ENCODE measurements around the gene NR1I2. TPM values are rescaled to one million over a fixed set of nuclear protein-coding genes. Genes with fewer than 3 reads are reported as not detected.

NR1I2 gene
- total RNA-seq, 1 donor from 2014 or later, result 0.12 TPM

DNA sequence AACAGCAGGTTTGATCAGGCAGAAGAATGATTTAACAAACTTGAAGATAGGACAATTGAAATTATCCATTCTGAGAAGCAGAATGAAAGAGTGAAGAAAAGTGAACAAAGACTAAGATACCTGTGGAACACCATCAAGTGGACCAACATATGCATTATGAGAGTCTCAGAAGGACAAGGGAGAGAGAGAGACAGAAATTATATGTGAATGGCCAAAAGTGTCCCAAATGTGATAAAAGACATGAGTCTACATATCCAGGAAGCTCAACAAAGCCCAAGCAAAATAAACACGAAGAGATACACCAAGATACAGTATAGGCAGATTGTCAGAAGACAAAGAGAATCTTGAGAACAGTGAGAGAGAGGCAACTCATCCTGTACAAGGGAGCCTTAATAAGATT lies 5.6 kb upstream of the NR1I2 start:
- DNase-seq (no peak), ATAC-seq (no peak)
- intact Hi-C loops (cut with micrococcal nuclease), result no loop called here

DNA sequence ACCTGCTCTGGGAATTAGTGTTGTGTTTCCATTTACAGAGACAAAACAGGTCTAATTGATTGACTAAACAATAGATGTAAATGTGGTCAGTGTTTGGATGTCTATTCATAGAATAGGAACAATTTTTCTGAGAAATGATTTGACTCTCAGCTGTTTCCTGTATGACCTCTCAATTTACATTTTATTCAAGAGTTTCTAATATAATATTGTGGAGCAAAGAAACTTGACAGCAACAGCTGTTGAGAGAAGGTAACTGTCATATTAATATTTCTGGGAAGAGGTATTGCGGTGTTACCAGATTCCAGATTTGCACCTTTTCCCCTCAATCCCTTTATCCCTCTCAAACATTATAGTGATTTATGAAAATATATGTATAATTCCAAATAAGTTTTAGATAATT lies 3.7 kb upstream of the NR1I2 start:
- no peak for ATAC-seq
- intact Hi-C loops (cut with micrococcal nuclease), result no loop called here
- DNase-seq, result no peak

DNA sequence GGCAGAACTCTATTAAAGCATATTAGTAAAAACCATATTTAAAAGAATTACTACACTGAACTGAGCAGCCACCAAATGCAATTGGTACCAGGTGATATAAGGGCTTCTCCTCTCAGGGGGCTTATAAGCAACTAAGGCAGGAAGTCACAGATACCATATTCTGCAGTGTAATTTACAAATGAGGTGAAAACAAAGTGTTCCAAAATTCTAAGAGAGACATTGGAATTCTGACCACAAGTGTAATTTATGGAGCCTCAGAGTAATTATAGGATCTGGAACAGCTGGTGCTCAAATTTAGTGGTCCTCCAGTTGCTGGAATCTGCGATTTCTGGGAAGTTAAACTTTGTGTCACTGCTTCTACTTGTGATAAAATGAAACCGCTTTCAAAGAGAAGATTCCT lies 3.1 kb upstream of the NR1I2 start:
- DNase-seq, result no peak
- intact Hi-C loops (cut with micrococcal nuclease), result no loop called here
- no peak for ATAC-seq

- intact Hi-C loops (cut with micrococcal nuclease), result no loop called here
- no peak for ATAC-seq
- no peak for DNase-seq
Observed at GRCh38 chr3:119779731-119780383, 2.0 kb upstream of the NR1I2 start.

DNA sequence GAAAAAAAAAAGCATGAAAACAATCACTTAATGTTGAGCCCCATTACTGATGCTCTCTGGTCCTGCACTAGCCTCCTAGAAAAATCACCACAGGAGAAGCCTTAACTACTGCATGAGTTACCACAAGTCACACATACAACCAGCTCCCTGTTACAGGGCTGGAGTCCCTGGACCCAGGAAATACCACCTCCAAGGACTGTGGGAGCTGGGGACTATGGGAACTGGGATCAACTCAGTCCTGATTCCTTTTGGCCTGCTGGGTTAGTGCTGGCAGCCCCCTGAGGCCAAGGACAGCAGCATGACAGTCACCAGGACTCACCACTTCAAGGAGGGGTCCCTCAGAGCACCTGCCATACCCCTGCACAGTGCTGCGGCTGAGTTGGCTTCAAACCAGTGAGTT lies 559 bp downstream of the NR1I2 start:
- intact Hi-C loops (cut with micrococcal nuclease), result no loop called here
- no peak for DNase-seq
- no peak for ATAC-seq

DNA sequence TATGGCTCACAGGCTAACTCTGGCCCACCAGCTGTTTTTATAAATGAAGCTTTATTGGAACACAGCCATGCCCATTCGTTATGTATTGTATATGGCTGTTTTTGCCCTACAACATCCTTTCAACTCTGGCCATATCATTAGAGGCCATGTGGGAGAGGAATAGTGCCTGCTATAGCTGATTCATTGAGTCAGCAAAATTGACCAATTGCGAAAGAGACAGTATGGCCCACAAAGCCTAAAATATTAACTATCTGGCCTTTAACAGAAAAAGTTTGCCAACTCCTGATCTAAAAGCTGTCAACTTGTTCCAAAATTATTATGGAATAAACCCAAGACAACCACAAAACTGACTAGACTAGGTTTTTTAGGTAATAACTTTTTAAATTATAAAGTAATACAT lies 1.4 kb downstream of the NR1I2 start:
- ATAC-seq (no peak), DNase-seq (no peak)
- intact Hi-C loops (cut with micrococcal nuclease), result no loop called here

DNA sequence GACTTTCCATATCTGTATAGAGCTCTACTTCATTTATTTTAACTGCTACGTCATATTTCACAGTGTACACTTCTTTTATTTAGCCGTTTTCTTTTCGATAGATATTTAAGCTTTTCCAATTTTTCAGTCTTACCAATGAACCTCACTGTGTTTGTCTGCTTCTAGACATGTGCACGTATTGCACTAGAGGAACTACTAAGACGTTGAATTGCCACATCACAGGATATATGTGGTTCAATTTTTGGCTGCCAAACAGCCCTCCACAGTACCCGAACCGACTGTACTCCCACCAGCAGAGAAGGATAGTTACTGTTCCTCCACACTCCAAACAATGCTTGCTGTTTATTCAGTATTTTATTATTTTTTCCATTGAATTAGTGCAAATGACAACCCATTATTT lies 2.0 kb downstream of the NR1I2 start:
- no peak for DNase-seq
- ATAC-seq, result no peak
- intact Hi-C loops (cut with micrococcal nuclease), result no loop called here

DNA sequence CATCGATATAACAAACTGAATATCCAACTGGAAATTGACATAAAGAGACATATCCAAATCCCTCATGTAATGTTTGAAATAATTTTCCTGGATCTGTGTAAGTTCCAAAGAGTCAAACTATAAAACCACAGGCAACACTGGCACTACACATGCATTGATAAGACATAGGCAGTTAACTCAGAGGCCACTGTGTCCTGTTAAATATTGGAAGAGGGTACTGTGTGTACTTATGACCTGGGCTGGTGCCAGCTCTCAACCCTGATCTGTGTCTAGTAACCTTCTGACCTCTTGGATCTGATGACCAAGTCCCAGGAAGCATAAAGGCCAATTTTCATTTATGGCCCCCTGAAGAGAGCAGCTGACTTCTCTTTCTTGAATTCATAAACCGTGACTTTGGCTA lies 4.5 kb downstream of the NR1I2 start:
- no peak for ATAC-seq

DNA sequence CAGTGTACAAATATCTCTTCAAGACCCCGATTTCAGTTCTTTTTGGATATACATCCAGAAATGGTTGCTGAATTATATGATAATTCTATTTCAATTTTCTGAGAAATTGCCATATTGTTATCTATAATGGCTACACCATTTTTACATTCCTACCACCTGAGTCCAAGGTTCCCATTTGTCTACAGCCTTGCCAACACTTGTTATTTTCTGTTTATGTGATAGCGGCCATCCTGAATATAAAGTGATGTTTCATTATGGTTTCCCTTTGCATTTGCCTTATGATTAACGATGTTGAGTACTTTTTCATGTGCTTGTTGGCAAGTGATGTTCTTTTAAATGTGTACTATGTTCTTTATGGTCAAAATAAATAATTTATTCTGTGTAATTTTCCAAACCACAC lies 8.5 kb downstream of the NR1I2 start:
- ATAC-seq, result no peak
- DNase-seq, result no peak
- intact Hi-C loops (cut with micrococcal nuclease), result no loop called here

More for the DNA sequence above, 4.5 kb downstream of the NR1I2 start:
- no peak for DNase-seq
- intact Hi-C loops (cut with micrococcal nuclease), result no loop called here

DNA sequence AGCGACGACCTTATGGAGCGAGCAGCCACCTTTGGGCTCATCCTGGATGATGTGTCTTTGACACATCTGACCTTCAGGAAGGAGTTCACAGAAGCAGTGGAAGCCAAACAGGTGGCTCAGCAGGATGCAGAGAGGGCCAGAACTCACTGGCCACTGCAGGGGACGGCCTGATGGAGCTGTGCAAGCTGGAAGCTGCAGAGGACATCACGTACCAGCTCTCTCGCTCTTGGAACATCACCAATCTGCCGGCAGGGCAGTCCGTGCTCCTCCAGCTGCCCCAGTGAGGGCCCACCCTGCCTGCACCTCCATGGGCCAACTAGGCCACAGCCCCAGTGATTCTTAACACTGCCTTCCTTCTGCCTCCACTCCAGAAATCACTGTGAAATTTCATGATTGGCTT lies 10.4 kb downstream of the NR1I2 start:
- ATAC-seq, result no peak
- DNase-seq, result no peak
- intact Hi-C loops (cut with micrococcal nuclease), result no loop called here

- intact Hi-C loops (cut with micrococcal nuclease), result no loop called here
- DNase-seq (no peak), ATAC-seq (no peak)
Observed at GRCh38 chr3:119794401-119794800, 12.5 kb downstream of the NR1I2 start.

DNA sequence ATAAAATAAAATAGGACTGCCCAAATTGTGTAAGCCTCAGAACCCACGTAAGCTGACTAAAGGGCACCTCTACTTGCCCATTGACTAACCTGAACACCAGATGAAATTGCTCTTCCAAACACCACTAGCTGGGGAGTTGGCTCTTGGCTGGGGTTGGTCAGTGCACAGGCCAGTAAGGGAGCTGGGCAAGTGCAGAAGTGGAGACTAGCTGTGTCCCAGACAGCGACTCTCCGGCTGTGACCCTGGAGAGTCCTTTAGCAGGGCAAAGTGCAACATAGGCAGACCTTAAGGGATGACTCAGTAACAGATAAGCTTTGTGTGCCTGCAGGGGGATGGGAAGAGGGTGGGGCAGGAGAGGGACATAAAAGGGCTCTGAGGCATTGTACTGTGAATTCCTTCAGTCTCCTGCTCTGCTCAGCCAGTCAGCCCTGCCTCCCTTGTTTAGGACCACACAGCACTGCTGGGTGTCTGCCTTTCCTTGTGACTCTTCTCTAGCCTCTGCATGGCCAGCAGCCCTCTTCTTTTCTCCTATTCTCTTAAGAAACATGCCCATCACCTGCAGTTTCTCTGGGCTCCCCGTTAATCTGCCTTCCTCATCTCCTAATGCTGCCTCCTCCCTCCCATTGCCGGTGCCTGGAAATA lies 13.2 kb downstream of the NR1I2 start:
- ATAC-seq, result peak; percentile 74
- intact Hi-C loops (cut with micrococcal nuclease), result no loop called here

DNA sequence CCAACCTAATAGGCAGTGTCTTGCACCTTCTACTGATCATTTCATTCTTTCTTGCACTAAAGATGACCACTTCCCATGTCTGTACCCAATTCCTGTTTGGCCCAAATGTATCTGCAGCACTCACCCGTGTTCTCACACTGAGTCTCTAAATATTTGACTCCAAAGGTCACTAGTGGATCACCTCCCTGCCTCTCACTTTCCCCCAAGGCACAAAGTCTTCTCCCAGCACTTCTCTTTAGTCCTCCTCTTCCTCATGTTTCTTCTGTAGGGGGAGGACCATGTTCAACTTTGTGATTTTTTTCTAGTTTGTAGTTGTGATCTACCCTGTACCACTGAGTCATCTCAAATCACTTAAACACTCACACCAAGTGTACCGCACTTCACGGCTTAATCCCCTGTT lies 13.9 kb downstream of the NR1I2 start:
- DNase-seq (no peak), ATAC-seq (no peak)
- intact Hi-C loops (cut with micrococcal nuclease), result no loop called here

More for the DNA sequence above, 13.2 kb downstream of the NR1I2 start:
- DNase-seq, result no peak

GRCh38 chr3:119796368-119796767 lies 14.5 kb downstream of the NR1I2 start:
- DNase-seq (no peak), ATAC-seq (no peak)
- intact Hi-C loops (cut with micrococcal nuclease), result no loop called here

- DNase-seq (no peak), ATAC-seq (no peak)
- intact Hi-C loops (cut with micrococcal nuclease), result no loop called here
Observed at GRCh38 chr3:119796785-119797184, 14.9 kb downstream of the NR1I2 start.

DNA sequence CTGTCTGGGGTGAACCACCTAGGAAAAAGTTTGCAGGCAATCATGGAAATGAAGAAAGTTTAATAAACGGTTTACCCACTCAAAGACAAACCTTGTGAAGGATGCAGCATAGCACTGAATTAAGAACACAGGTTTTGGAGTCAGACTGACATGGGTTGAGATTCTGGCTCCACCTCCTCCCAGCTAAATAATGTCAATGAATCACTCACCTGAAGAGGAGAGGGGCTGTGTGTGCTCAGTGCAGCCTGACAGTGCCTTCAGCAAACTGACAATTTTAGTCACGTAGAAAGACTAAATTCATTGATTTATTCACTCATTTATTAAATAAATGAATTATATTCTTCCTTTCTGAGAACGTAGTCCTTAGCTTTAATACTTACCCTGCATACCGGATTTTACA lies 18.9 kb downstream of the NR1I2 start:
- ATAC-seq (no peak), DNase-seq (no peak)
- intact Hi-C loops (cut with micrococcal nuclease), result no loop called here

GRCh38 chr3:119808244-119808643 lies 26.3 kb downstream of the NR1I2 start:
- intact Hi-C loops (cut with micrococcal nuclease), result no loop called here
- ATAC-seq, result no peak
- no peak for DNase-seq

GRCh38 chr3:119808843-119809242 lies 26.9 kb downstream of the NR1I2 start:
- ATAC-seq (no peak), DNase-seq (no peak)
- intact Hi-C loops (cut with micrococcal nuclease), result no loop called here

DNA sequence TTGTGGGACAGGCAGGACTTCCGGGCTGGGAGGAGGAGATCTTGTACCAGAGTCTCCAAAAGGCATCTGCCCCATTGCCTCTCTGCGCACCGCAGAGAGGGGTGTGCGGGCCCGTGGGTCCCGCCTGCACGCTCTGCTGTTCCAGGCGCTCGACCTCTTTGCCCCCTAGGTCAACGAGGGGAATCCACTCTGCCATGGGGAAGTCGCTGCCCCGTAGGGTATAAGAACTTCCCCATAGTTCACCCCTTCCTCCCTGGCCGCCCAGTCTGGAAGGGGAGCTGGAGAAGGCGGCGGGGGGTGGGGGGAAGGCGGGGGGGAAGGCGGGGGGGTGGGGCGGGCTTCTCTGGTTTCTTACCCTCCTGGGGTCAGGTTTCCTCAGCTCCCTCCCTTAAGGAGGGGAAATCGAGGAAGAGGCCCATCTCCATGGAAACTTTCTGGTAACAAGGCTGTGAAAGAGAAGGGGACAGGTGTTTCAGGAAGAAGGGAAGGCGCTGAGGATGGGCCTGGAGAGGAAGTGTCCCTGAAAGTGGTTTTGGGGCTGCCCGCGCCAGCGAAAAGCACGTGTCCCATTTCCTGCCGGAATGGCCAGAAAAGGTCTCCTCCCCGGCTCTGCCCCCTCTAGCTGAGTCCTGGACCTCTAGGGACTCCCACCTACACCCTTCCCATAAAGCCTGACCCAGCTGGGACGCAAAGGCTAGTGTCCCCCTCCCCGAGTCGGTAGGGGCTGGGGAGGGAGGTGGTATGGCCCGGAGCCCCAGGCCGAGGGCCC lies 27.5 kb downstream of the NR1I2 start:
- peak; percentile 31 for DNase-seq
- ATAC-seq, result no peak
- intact Hi-C loops (cut with micrococcal nuclease), result no loop called here

DNA sequence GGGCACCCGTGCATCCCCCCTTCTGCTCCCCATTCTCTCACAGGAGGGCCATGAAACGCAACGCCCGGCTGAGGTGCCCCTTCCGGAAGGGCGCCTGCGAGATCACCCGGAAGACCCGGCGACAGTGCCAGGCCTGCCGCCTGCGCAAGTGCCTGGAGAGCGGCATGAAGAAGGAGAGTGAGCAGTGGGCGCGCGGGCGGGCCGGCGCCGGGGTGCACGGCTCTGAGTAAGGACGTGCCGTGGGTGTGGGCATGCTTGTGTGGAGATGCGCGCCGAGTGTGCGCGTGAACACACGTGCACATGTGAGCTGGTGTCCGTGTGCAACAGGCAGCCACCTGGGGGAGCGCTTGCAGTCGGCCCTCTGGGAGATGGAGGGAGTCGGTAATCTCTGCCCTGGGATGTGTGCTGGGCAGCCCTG lies 28.1 kb downstream of the NR1I2 start:
- intact Hi-C loops (cut with micrococcal nuclease), result no loop called here
- DNase-seq (peak; percentile 51), ATAC-seq (peak; percentile 52)
